ENCODE data around the gene ABLIM1. TPM values are rescaled to one million over a fixed set of nuclear protein-coding genes. Genes with fewer than 3 reads are reported as not detected.

The ABLIM1 gene
- total and polyA plus RNA-seq, 2 experiments from 2014 or later, result 21.9 to 45.1 TPM

DNA sequence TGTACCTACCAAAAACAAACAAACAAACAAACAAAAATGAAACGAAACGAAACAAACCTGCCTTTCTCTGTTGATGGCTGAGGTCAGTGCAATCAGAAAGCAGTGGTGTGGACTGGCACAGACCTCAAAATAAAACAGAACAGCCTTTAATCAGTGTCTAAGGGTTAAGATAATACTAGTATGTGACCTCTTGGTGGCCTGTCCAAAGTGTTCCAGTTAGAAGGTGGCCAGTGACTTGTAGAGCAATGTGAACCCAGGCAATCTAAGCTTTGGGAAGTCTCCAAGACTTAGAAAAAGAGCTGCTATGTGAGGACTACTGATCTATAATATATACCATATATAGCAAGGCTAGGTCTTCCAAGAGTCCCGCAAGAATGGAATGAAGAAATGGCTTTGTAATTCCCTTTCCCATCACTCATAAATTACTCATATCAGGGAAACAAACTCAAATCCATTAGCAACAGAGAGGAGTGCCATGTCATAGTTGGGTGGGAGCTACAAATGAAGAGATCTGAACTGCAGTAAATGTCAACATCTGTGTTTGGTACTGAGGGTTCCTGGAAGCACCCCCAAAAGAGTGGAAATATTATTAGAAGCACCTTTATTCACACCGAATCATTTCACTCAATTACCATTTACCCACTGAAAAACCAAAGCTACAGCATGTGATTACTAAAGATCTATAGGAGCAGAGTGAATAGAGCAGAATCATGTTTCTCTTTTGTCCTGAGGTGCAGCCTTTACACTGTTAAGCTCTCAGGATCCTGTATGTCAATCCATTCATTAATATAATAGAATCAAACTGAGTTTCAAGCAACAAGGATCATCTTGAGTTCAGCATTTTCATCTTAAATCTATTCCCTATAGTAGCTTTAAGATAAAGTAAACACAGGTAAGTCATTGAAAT lies 28.0 kb downstream of the ABLIM1 start (continued):
- TF ChIP-seq, protein P1, sequence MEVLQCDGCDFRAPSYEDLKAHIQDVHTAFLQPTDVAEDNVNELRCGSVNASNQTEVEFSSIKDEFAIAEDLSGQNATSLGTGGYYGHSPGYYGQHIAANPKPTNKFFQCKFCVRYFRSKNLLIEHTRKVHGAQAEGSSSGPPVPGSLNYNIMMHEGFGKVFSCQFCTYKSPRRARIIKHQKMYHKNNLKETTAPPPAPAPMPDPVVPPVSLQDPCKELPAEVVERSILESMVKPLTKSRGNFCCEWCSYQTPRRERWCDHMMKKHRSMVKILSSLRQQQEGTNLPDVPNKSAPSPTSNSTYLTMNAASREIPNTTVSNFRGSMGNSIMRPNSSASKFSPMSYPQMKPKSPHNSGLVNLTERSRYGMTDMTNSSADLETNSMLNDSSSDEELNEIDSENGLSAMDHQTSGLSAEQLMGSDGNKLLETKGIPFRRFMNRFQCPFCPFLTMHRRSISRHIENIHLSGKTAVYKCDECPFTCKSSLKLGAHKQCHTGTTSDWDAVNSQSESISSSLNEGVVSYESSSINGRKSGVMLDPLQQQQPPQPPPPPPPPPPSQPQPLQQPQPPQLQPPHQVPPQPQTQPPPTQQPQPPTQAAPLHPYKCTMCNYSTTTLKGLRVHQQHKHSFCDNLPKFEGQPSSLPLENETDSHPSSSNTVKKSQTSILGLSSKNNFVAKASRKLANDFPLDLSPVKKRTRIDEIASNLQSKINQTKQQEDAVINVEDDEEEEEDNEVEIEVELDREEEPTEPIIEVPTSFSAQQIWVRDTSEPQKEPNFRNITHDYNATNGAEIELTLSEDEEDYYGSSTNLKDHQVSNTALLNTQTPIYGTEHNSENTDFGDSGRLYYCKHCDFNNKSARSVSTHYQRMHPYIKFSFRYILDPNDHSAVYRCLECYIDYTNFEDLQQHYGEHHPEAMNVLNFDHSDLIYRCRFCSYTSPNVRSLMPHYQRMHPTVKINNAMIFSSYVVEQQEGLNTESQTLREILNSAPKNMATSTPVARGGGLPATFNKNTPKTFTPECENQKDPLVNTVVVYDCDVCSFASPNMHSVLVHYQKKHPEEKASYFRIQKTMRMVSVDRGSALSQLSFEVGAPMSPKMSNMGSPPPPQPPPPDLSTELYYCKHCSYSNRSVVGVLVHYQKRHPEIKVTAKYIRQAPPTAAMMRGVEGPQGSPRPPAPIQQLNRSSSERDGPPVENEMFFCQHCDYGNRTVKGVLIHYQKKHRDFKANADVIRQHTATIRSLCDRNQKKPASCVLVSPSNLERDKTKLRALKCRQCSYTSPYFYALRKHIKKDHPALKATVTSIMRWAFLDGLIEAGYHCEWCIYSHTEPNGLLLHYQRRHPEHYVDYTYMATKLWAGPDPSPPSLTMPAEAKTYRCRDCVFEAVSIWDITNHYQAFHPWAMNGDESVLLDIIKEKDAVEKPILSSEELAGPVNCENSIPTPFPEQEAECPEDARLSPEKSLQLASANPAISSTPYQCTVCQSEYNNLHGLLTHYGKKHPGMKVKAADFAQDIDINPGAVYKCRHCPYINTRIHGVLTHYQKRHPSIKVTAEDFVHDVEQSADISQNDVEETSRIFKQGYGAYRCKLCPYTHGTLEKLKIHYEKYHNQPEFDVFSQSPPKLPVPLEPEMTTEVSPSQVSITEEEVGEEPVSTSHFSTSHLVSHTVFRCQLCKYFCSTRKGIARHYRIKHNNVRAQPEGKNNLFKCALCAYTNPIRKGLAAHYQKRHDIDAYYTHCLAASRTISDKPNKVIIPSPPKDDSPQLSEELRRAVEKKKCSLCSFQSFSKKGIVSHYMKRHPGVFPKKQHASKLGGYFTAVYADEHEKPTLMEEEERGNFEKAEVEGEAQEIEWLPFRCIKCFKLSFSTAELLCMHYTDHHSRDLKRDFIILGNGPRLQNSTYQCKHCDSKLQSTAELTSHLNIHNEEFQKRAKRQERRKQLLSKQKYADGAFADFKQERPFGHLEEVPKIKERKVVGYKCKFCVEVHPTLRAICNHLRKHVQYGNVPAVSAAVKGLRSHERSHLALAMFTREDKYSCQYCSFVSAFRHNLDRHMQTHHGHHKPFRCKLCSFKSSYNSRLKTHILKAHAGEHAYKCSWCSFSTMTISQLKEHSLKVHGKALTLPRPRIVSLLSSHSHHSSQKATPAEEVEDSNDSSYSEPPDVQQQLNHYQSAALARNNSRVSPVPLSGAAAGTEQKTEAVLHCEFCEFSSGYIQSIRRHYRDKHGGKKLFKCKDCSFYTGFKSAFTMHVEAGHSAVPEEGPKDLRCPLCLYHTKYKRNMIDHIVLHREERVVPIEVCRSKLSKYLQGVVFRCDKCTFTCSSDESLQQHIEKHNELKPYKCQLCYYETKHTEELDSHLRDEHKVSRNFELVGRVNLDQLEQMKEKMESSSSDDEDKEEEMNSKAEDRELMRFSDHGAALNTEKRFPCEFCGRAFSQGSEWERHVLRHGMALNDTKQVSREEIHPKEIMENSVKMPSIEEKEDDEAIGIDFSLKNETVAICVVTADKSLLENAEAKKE (CRISPR knock-in tag; IDR thresholded peaks at IDR 0.05), result no peak
- TF ChIP-seq POLR2AphosphoS5 (IDR thresholded peaks at IDR 0.05; ENCODE audit: low read depth) (no peak), ZNF114 (CRISPR knock-in tag; IDR thresholded peaks at IDR 0.05) (no peak), ZNF331 (CRISPR knock-in tag; IDR thresholded peaks at IDR 0.05; ENCODE audit: low read depth) (no peak)
- TF ChIP-seq, protein P2, sequence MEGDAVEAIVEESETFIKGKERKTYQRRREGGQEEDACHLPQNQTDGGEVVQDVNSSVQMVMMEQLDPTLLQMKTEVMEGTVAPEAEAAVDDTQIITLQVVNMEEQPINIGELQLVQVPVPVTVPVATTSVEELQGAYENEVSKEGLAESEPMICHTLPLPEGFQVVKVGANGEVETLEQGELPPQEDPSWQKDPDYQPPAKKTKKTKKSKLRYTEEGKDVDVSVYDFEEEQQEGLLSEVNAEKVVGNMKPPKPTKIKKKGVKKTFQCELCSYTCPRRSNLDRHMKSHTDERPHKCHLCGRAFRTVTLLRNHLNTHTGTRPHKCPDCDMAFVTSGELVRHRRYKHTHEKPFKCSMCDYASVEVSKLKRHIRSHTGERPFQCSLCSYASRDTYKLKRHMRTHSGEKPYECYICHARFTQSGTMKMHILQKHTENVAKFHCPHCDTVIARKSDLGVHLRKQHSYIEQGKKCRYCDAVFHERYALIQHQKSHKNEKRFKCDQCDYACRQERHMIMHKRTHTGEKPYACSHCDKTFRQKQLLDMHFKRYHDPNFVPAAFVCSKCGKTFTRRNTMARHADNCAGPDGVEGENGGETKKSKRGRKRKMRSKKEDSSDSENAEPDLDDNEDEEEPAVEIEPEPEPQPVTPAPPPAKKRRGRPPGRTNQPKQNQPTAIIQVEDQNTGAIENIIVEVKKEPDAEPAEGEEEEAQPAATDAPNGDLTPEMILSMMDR (conservative IDR thresholded peaks at IDR 0.05; ENCODE audit: low read depth in 2 of 2), result no peak
